GM12878 (cell line): ENCODE data around the gene SLC22A7. TPM values are rescaled to one million over a fixed set of nuclear protein-coding genes. Genes with fewer than 3 reads are reported as not detected.

Source experiments
- ATAC-seq: fragments of 200-7000 bp; cut with Tn5 transposase; 3 replicates; pipeline ENCODE4 v1.9.1; 2020; ENCODE audit warnings: mild to moderate bottlenecking, moderate library complexity
- BruUV-seq: library from RNA; stranded (reverse); fragments of 400-500 nt; replicated peaks from 2 replicates; lab custom pipeline; 2021; lab: Mats Ljungman, UMichigan
- CTCF ChIA-PET: fragments of 300-600 bp; sonication (Branson Sonifier 250); formaldehyde crosslinking; extraction: SDS; loops from one replicate; lab custom pipeline; 2021; ENCODE audit warnings: inconsistent platforms; lab: Yijun Ruan, JAX
- POLR2A ChIA-PET: fragments of 350-600 bp; formaldehyde crosslinking; extraction: SDS; loops from one replicate; lab custom pipeline; 2021; ENCODE audit warnings: inconsistent platforms; lab: Charles Lee
- RAD21 ChIA-PET: fragments of 300-600 bp; sonication (Branson Sonifier 250); formaldehyde crosslinking; loops from one replicate; lab custom pipeline; 2023; ENCODE audit warnings: antibody characterized with exemption; ENCODE audit not compliant: unreplicated experiment; lab: Charles Lee
- SMC1A ChIA-PET: fragments of 300-600 bp; sonication (Branson Sonifier 250); formaldehyde crosslinking; loops from one replicate; lab custom pipeline; 2023; ENCODE audit not compliant: unreplicated experiment, uncharacterized antibody; lab: Charles Lee
- DNase-seq: peaks from one replicate; pipeline ENCODE4 v3.0.0-alpha.2; 2011; ENCODE audit warnings: low read depth, low spot score
- FAIRE-seq: peaks from 3 replicates; lab custom pipeline; 2011; peaks lifted over from hg19 to GRCh38; lab: Jason Lieb, UNC
- H2AFZ ChIP-seq: 2 replicates; pipeline ENCODE4 v1.6.0; 2011; ENCODE audit warnings: low read depth, low read length, control low read depth; ENCODE audit not compliant: control insufficient read depth
- H3K27ac ChIP-seq: 2 replicates; pipeline ENCODE4 v1.5.1; 2011; ENCODE audit warnings: control low read depth; ENCODE audit not compliant: control insufficient read depth, insufficient read depth
- H3K27me3 ChIP-seq, 2 experiments: replicated peaks in 1 of 2; 2 replicates each; pipeline versions ENCODE4 v1.6.0 to v1.6.1; 2011; ENCODE audit warnings: low read length in 1 of 2; ENCODE audit not compliant: control insufficient read depth in 2 of 2, insufficient read depth in 2 of 2
- H3K36me3 ChIP-seq, 2 experiments: 2 replicates each; pipeline ENCODE4 v1.5.1; 2011; ENCODE audit warnings: low read length in 1 of 2; ENCODE audit not compliant: control insufficient read depth in 2 of 2, insufficient read depth in 2 of 2
- H3K4me1 ChIP-seq: 2 replicates; pipeline ENCODE4 v1.6.1; 2011; ENCODE audit warnings: mild to moderate bottlenecking, low read length, moderate library complexity, mixed read lengths; ENCODE audit not compliant: control insufficient read depth, insufficient read depth
- H3K4me2 ChIP-seq: 2 replicates; pipeline ENCODE4 v1.6.0; 2011; ENCODE audit warnings: control low read depth; ENCODE audit not compliant: control insufficient read depth, insufficient read depth
- H3K4me3 ChIP-seq: fragments of 200-600 bp; sonication (generic); 2 replicates; pipeline ENCODE4 v1.5.1; 2016
- H3K79me2 ChIP-seq: 2 replicates; pipeline ENCODE4 v1.6.0; 2011; ENCODE audit warnings: low read length; ENCODE audit not compliant: control insufficient read depth, insufficient read depth
- H3K9ac ChIP-seq: 2 replicates; pipeline ENCODE4 v1.8.0; 2011; ENCODE audit warnings: low read length, control low read depth, mixed read lengths; ENCODE audit not compliant: control insufficient read depth, insufficient read depth
- H3K9me3 ChIP-seq: replicated peaks from 3 replicates; pipeline ENCODE4 v1.5.1; 2011; ENCODE audit warnings: mild to moderate bottlenecking, low read length; ENCODE audit not compliant: control insufficient read depth, insufficient read depth
- H4K20me1 ChIP-seq: 2 replicates; pipeline ENCODE4 v1.6.0; 2011; ENCODE audit not compliant: control insufficient read depth, insufficient read depth
- EP300 ChIP-seq, 2 experiments: fragments of 150-350 bp in 1 of 2; IDR thresholded peaks; 2 replicates each; pipeline ENCODE4 v1.6.1; 2011 to 2012; ENCODE audit warnings: low read depth in 2 of 2, low read length in 2 of 2, borderline replicate concordance in 1 of 2, improper control_type of control experiment in 1 of 2, inconsistent platforms in 1 of 2; ENCODE audit not compliant: control insufficient read depth in 1 of 2
- IRF5 ChIP-seq: fragments of 450-650 bp; IDR thresholded peaks from 2 replicates; pipeline ENCODE4 v1.6.1; 2017; ENCODE audit warnings: borderline replicate concordance
- JUND ChIP-seq: IDR thresholded peaks from 2 replicates; pipeline ENCODE4 v1.6.1; 2012; ENCODE audit warnings: low read depth, mild to moderate bottlenecking, low read length, improper control_type of control experiment, moderate library complexity
- MEF2B ChIP-seq: fragments of 450-650 bp; IDR thresholded peaks from 2 replicates; pipeline ENCODE4 v1.6.1; 2018; ENCODE audit warnings: mild to moderate bottlenecking, moderate library complexity; ENCODE audit not compliant: partially characterized antibody, poor library complexity, severe bottlenecking
- MTA2 ChIP-seq: fragments of 450-650 bp; IDR thresholded peaks from 2 replicates; pipeline ENCODE4 v1.6.1; 2016; ENCODE audit warnings: low read depth, mild to moderate bottlenecking, moderate library complexity
- POLR2AphosphoS2 ChIP-seq: IDR thresholded peaks from 2 replicates; pipeline ENCODE4 v1.6.1; 2011; ENCODE audit warnings: low read depth, mild to moderate bottlenecking, low read length, improper control_type of control experiment, moderate library complexity
- RCOR1 ChIP-seq: conservative IDR thresholded peaks from 2 replicates; pipeline ENCODE4 v1.6.1; 2012; ENCODE audit warnings: low read depth, low read length, improper control_type of control experiment
- RFX5 ChIP-seq: IDR thresholded peaks from 2 replicates; pipeline ENCODE4 v1.6.1; 2011; ENCODE audit warnings: low read depth, low read length, improper control_type of control experiment
- SP1 ChIP-seq: IDR thresholded peaks from one replicate; pipeline ENCODE4 v1.6.1; 2011; ENCODE audit warnings: low read depth, low read length
- TBL1XR1 ChIP-seq: IDR thresholded peaks from 2 replicates; pipeline ENCODE4 v1.6.1; 2012; ENCODE audit warnings: low read depth, low read length, improper control_type of control experiment
- ZNF217 ChIP-seq: fragments of 450-650 bp; IDR thresholded peaks from 2 replicates; pipeline ENCODE4 v1.6.1; 2017; ENCODE audit warnings: antibody characterized with exemption, mild to moderate bottlenecking
- ZSCAN29 ChIP-seq: fragments of 450-650 bp; IDR thresholded peaks from 2 replicates; pipeline ENCODE4 v1.6.1; 2017; ENCODE audit warnings: mild to moderate bottlenecking, moderate library complexity
- WGBS: methylation state at CpG from one replicate; pipeline ENCODE4 v1.1.6; 2016; ENCODE audit warnings: low lambda C conversion rate; ENCODE audit not compliant: insufficient replicate concordance, insufficient coverage; ENCODE audit errors: missing lambda C conversion rate; 5-methylcytosine and 5-hydroxymethylcytosine counted together
- in situ Hi-C: fragments of 300-500 bp; cut with MboI; formaldehyde crosslinking; loops from 9 replicates; pipeline ENCODE4 v1.14.3; 2018; ENCODE audit warnings: mixed read lengths
- intact Hi-C: fragments of 100-400 bp; cut with micrococcal nuclease; formaldehyde crosslinking; loops from one replicate; pipeline ENCODE4 v1.14.2; 2022; ENCODE audit not compliant: unreplicated experiment
- polyA plus RNA-seq, 11 experiments: library from polyadenylated mRNA; depleted of rRNA in 4 of 11; unstranded in 6 of 11; stranded (reverse) in 5 of 11; fragments of >200 nt; fragmentation: Nextera tagmentation in 4 of 11; fragmentation: Illumina TruSeq in 1 of 11; extraction: Ambion mirVana in 4 of 11; extraction: Trizol in 1 of 11; gene quantifications; 1 replicate in 1 of 11; 2 replicates in 10 of 11; pipeline versions ENCODE4 v1.2.1 to v1.2.3, GENCODE V29; 2011 to 2016; ENCODE audit warnings: inconsistent platforms in 2 of 11, missing spikeins in 2 of 11, low read depth in 1 of 11
- total RNA-seq, 4 experiments: library from RNA; depleted of rRNA in 3 of 4; stranded (reverse); fragments of >200 nt in 3 of 4; fragmentation: Illumina TruSeq in 1 of 4; extraction: Trizol in 1 of 4; gene quantifications; 2 replicates each; pipeline versions ENCODE4 v1.2.1 to v1.2.3, GENCODE V29; 2013 to 2021

SLC22A7 gene
- total and polyA plus RNA-seq, 10 of the 15 experiments (the other 5 are each of a cell fraction or from before 2014, with no cell fraction given): 0.08 to 0.31 TPM; not detected in 8

DNA sequence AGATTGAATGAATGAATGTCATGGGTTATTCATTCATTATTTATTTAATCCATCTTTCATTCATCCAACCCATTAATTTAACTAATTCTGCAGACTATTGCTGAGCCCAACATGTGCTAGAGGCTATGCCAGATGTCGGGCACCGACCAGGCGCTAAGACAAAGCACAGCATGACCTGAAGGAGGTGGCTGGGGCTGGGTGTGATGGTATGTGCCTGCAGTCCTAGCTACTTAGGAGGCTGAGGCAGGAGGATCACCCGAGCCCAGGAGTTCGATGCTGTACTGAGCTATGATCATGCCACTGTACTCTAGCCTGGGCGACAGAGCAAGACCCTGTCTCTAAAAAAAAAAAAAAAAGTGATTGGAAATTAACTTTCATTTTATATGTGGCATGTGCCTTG lies 5.7 kb upstream of the SLC22A7 start (continued):
- no peak for TF ChIP-seq MEF2B

- Histone ChIP-seq H3K4me1 (no peaks in the 10 kb centered on the region), H3K4me3 (no peak overlapping the region), H3K27me3 (no peaks in the 10 kb centered on the region; a peak in 2 of 4 replicates), H3K4me2 (no peak overlapping the region), H3K79me2 (no peaks in the 10 kb centered on the region), H3K9me3 (no peaks in the 10 kb centered on the region; the same call in 2 of the 3 replicates), H4K20me1 (no peaks in the 10 kb centered on the region), H2AFZ (no peak overlapping the region), H3K9ac (no peak overlapping the region)
- no peak for FAIRE-seq
- in situ Hi-C loops: no loop called here
- 2% methylated on average over 5 of the region's 5 CpGs for WGBS
- CTCF ChIA-PET: interaction anchor here (0.6 to 2.3 kb wide), 3 partner anchors 16 to 1194 kb away, joined by 3 to 8 read pairs (median 4); partner anchors contain the start of gene CRIP3
- SMC1A ChIA-PET: interaction anchor here (0.6 to 0.7 kb wide), 3 partner anchors 14 to 224 kb away, joined by 3 to 4 read pairs (median 4); partner anchors contain the start of genes POLR1C and YIPF3
- POLR2A ChIA-PET: interaction anchor here (0.7 kb wide), 1 partner anchor 210 kb away, joined by 5 read pairs; no protein-coding TSS in a partner anchor
- RAD21 ChIA-PET: interaction anchor here (0.6 to 0.7 kb wide), 2 partner anchors 54 to 57 kb away, joined by 3 to 5 read pairs; no protein-coding TSS in a partner anchor
- no TSS peak for BruUV-seq
- DNase-seq: no peak
- TF ChIP-seq SP1 (no peak), TBL1XR1 (no peak)
- TF ChIP-seq, all 136 proteins: peak for 0
- H3K36me3 ChIP-seq: no peaks in the 10 kb centered on the region
- H3K27ac ChIP-seq: no peak overlapping the region
- ATAC-seq: no peak
- intact Hi-C loops: no loop called here
These were observed 5.2 kb upstream of the SLC22A7 start for GRCh38 chr6:43292763-43293318.

DNA sequence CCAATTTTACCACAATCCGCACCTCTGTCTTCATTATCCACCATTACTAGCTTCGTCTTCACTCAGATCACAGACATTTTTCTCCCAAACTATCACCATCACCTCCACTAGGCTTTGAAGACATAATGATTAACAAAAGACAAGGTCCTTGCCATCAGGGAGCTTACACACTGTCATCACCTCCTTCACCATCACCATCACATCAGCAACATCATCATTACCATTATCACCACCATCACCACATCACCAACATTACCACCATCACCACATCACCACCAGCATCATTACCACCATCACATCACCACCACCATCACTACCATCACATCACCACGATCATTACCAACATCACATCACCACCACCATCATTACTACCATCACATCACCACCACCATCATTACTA lies 4.4 kb upstream of the SLC22A7 start:
- ChIA-PET RAD21 (no interaction called here), CTCF (interaction anchor here (2.3 kb wide), 1 partner anchor 15 kb away, joined by 8 read pairs; the partner anchor contains the start of gene CRIP3), SMC1A (no interaction called here), POLR2A (no interaction called here)
- no peak for DNase-seq
- H3K27ac ChIP-seq: no peak overlapping the region
- H3K79me2 ChIP-seq: no peaks in the 10 kb centered on the region
- intact Hi-C loops: no loop called here
- no peak overlapping the region for H2AFZ ChIP-seq
- in situ Hi-C loops: no loop called here
- BruUV-seq: no TSS peak
- no peak for FAIRE-seq
- no peak overlapping the region for H3K9ac ChIP-seq
- WGBS: 58% methylated on average over 3 of the region's 3 CpGs
- TF ChIP-seq MEF2B: no peak
- TF ChIP-seq MTA2: no peak
- TF ChIP-seq POLR2AphosphoS2: no peak
- no peak for TF ChIP-seq ZNF217
- TF ChIP-seq RFX5: no peak
- TF ChIP-seq RCOR1: no peak
- no peak for TF ChIP-seq EP300 (IDR thresholded peaks at IDR 0.05; ENCODE audit: borderline replicate concordance in 1 of 2, control insufficient read depth in 1 of 2, low read depth in 2 of 2, low read length in 2 of 2)
- TF ChIP-seq JUND: no peak
- no peak for TF ChIP-seq ZSCAN29
- no peak for TF ChIP-seq IRF5
- H4K20me1 ChIP-seq: no peaks in the 10 kb centered on the region
- ATAC-seq: no peak
- no peak overlapping the region for H3K4me2 ChIP-seq
- H3K36me3 ChIP-seq: no peaks in the 10 kb centered on the region
- H3K4me1 ChIP-seq: no peaks in the 10 kb centered on the region
- H3K4me3 ChIP-seq: no peak overlapping the region
- H3K9me3 ChIP-seq: no peaks in the 10 kb centered on the region; the same call in 2 of the 3 replicates
- no peaks in the 10 kb centered on the region for H3K27me3 ChIP-seq
